SHP77 (cell line): ENCODE measurements around the gene ZNF772.

Source experiments
- DNase-seq, 2 experiments: peaks; one replicate each; lab custom pipeline; 2025; lab: John Stamatoyannopoulos, UW

The ZNF772 gene

DNA sequence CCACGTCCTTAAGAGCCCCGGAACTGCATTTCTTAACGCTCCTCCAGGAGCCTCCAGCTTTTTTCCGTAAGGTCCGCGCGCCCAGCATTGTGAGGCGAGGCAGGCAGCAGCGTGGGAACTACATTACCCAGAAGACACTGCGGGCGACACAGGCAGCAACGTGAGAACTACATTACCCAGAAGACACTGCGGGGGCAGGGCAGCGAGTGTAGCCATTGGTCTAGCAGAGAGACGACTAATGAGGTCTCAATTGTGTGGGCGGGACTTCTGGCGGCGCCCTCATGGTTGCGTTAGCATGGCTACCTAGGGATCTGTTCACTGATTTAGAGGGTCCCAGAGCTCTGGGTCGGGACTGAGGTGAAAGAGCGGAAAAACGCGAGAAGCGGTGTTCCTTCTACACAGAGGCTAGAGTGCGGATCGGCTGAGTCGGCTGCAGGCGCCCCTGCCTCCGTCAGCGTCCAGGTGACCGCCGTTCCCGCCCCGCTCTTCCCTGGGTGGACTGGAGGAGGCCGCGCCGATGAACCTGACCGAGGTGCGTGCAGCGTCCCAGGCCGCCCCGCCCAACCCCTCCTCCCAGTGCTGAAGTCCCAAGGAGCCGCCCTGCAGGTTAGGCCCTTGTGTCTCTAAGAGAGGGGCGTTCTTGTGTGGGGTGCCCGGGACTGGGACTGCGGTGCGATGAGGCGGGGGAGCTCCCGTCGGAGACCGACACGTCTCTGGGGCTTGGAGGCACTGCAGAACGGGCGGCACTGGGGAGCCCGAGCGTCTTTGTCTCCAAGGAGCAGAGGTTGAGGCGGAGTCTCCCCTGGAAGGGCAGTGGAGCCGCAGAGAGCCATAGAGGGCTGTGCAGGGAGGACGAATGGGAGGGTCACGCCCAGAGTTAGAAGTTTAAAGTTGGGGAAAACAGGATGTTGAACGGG is 42.0 kb downstream of the ZNF772 start, which contains the start of gene ZNF749:
ZNF749 (plus strand) TSS at position 264 of the 917 bp plus-strand sequence; CDS start at position 518, 254 bp downstream.
- DNase-seq, result peak; percentile 97 to 98

DNA sequence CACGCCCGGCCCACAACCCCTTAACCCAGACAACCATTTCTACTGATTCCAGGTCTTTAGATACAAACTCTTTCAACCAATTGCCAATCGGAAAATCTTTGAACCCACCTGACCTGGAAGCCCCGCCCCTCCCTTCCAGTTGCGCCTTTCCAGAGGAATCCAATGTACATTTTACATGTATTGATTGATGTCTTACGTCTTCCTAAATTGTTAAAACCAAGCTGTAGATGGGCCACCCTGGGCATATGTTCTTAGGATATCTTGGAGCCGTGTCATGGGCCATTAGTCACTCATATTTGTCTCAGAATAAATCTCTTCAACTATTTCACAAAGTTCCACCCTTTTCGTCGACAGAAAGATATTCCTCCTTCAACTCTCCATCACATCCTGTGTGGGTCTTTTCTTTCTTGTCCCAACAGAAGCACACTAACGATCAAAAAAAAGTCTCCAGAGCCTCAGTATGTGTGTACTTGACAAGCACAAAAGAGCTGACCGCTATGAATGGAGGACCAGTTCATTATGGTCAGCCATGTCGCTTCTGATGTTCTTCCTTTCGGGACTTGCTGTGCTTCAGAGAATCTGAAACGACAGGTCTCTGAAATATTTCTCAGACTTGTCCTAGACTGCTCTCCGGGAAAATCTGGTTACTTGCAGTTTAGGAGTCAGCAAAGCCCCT is 42.8 kb downstream of the ZNF772 start:
- DNase-seq, result no peak

DNA sequence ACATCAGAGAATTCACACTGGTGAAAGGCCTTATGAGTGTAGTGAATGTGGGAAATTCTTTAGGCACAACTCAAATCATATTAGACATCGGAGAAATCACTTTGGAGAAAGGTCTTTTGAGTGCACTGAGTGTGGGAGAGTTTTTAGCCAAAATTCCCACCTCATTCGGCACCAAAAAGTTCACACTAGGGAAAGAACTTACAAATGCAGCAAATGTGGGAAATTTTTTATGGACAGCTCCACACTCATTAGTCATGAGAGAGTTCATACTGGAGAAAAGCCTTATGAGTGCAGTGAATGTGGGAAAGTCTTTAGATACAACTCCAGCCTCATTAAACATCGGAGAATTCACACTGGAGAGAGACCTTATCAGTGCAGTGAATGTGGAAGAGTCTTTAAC is 56.3 kb downstream of the ZNF772 start:
- DNase-seq, result no peak

DNA sequence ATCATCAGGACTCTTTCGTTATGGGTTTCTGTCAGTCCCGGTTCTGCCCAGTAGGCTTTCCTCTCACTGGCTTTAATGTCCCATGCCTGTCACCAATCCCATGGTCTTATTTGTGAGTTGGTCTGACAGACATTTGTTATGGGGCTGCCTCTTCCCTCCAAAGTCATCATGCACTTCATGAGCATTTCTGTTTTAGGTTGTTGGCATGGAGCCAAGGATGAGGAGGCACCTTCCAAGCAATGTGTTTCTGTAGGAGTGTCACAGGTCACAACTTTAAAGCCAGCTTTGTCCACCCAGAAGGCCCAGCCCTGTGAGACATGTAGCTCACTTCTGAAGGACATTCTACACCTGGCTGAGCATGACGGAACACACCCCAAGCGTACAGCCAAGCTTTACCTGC is 57.9 kb downstream of the ZNF772 start:
- DNase-seq, result no peak
